Breast epithelium (tissue), 4 donors: ENCODE results near the gene STRAP. TPM values are rescaled to one million over a fixed set of nuclear protein-coding genes. Genes with fewer than 3 reads are reported as not detected.
"Not testable (repeated sequence)": the region's sequence is repeated elsewhere in the genome, so short reads cannot be mapped to it uniquely, and the experiment has no call there.

Source experiments
- DNase-seq, 2 donors: peaks; one replicate each; pipeline ENCODE4 v3.0.0-alpha.2; 2019; ENCODE audit warnings: low spot score in 2 of 2
- H3K27ac ChIP-seq, 2 donors: fragments of 200-600 bp; sonication (generic) in 1 of 2; one replicate each; pipeline ENCODE4 v1.5.1; 2016 to 2019; ENCODE audit warnings: mild to moderate bottlenecking in 1 of 2
- H3K27me3 ChIP-seq, 2 donors: fragments of 200-600 bp; sonication (generic) in 1 of 2; one replicate each; pipeline versions ENCODE4 v1.5.1 to v1.6.0; 2017 to 2019; ENCODE audit warnings: control low read depth in 1 of 2, mild to moderate bottlenecking in 1 of 2
- H3K36me3 ChIP-seq: fragments of 200-600 bp; one replicate; pipeline ENCODE4 v1.5.1; 2019
- H3K4me1 ChIP-seq, 2 donors: fragments of 200-600 bp; sonication (generic); one replicate each; pipeline ENCODE4 v1.5.1; 2016 to 2019; ENCODE audit warnings: control low read depth in 1 of 2
- H3K4me3 ChIP-seq, 3 donors: fragments of 200-600 bp; sonication (generic); 1 replicate in 2 of 3; 2 replicates in 1 of 3; pipeline ENCODE4 v1.5.1; 2016 to 2019; ENCODE audit warnings: mild to moderate bottlenecking in 3 of 3, moderate library complexity in 2 of 3
- H3K9me3 ChIP-seq, 2 donors: fragments of 200-600 bp; sonication (generic) in 1 of 2; one replicate each; pipeline ENCODE4 v1.5.1; 2016 to 2019; ENCODE audit warnings: control low read depth in 1 of 2
- CTCF ChIP-seq, 3 donors: fragments of 450-650 bp; IDR thresholded peaks; one replicate each; pipeline ENCODE4 v1.5.1; 2016 to 2017; ENCODE audit warnings: antibody characterized with exemption in 3 of 3, mild to moderate bottlenecking in 3 of 3, moderate library complexity in 3 of 3
- POLR2A ChIP-seq: fragments of 450-650 bp; IDR thresholded peaks from one replicate; pipeline ENCODE4 v1.6.1; 2016; ENCODE audit warnings: antibody characterized with exemption, mild to moderate bottlenecking, moderate library complexity
- POLR2AphosphoS5 ChIP-seq, 3 donors: sonication (generic); formaldehyde crosslinking; IDR thresholded peaks; one replicate each; pipeline ENCODE4 v1.6.1; 2017; ENCODE audit warnings: antibody characterized with exemption in 3 of 3
- intact Hi-C: fragments of 100-400 bp; cut with DNase I; formaldehyde crosslinking; loops from one replicate; pipeline ENCODE4 v1.15.1; 2023; ENCODE audit warnings: low total_unique reads
- total RNA-seq, 3 donors: library from RNA; depleted of rRNA; stranded (reverse); fragments of >200 nt; gene quantifications; one replicate each; pipeline ENCODE4 v1.1.0, GENCODE V29; 2016

STRAP gene
- total RNA-seq, 3 donors from 2014 or later, result 50.1 to 60.0 (median 50.8) TPM

- Histone ChIP-seq H3K27me3 (no peaks in the 10 kb centered on the region), H3K27ac (no peak overlapping the region), H3K4me1 (no peaks in the 10 kb centered on the region), H3K4me3 (no peak overlapping the region), H3K9me3 (peaks cover 0 to 2% of the 10 kb centered on the region in 2 donors), H3K36me3 (no peaks in the 10 kb centered on the region)
- intact Hi-C loops, result no loop called here
- TF ChIP-seq CTCF (IDR thresholded peaks at IDR 0.05) (no peak), POLR2AphosphoS5 (IDR thresholded peaks at IDR 0.05) (no peak), POLR2A (no peak)
- no peak for DNase-seq
Measured at GRCh38 chr12:15933751-15934150, 51.6 kb downstream of the STRAP start.

- Histone ChIP-seq H3K27ac (no peak overlapping the region), H3K4me1 (no peaks in the 10 kb centered on the region), H3K27me3 (no peaks in the 10 kb centered on the region), H3K9me3 (peaks cover 0 to 11% of the 10 kb centered on the region in 2 donors), H3K36me3 (no peaks in the 10 kb centered on the region), H3K4me3 (no peak overlapping the region)
- intact Hi-C loops, result no loop called here
- DNase-seq, result no peak
- TF ChIP-seq CTCF (IDR thresholded peaks at IDR 0.05), result no peak
- no peak for TF ChIP-seq POLR2AphosphoS5 (IDR thresholded peaks at IDR 0.05)
- TF ChIP-seq POLR2A, result no peak
Measured at GRCh38 chr12:15936751-15937150, 54.6 kb downstream of the STRAP start.

- H3K36me3 ChIP-seq, result no peaks in the 10 kb centered on the region
- peaks cover 0 to 11% of the 10 kb centered on the region in 2 donors for H3K9me3 ChIP-seq
- DNase-seq, result no peak
- H3K4me3 ChIP-seq, result no peak overlapping the region
- intact Hi-C loops, result no loop called here
- H3K27me3 ChIP-seq, result no peaks in the 10 kb centered on the region
- no peak overlapping the region for H3K27ac ChIP-seq
- TF ChIP-seq CTCF (IDR thresholded peaks at IDR 0.05), result no peak
- no peak for TF ChIP-seq POLR2A
- TF ChIP-seq POLR2AphosphoS5 (IDR thresholded peaks at IDR 0.05), result no peak
- H3K4me1 ChIP-seq, result no peaks in the 10 kb centered on the region
Measured at GRCh38 chr12:15937902-15938301, 55.7 kb downstream of the STRAP start.

- H3K27ac ChIP-seq, result no peak overlapping the region
- no peaks in the 10 kb centered on the region for H3K4me1 ChIP-seq
- DNase-seq, result no peak
- peaks cover 0 to 11% of the 10 kb centered on the region in 2 donors for H3K9me3 ChIP-seq
- intact Hi-C loops, result no loop called here
- H3K4me3 ChIP-seq, result no peak overlapping the region
- H3K36me3 ChIP-seq, result no peaks in the 10 kb centered on the region
- no peaks in the 10 kb centered on the region for H3K27me3 ChIP-seq
- TF ChIP-seq POLR2A (no peak), CTCF (IDR thresholded peaks at IDR 0.05) (no peak), POLR2AphosphoS5 (IDR thresholded peaks at IDR 0.05) (no peak)
Measured at GRCh38 chr12:15939111-15939510, 56.9 kb downstream of the STRAP start.

GRCh38 chr12:15942475-15942874 is 60.3 kb downstream of the STRAP start:
- Histone ChIP-seq H3K4me1 (no peaks in the 10 kb centered on the region), H3K9me3 (peaks cover 0 to 11% of the 10 kb centered on the region in 2 donors), H3K27ac (no peak overlapping the region), H3K4me3 (no peak overlapping the region), H3K36me3 (no peaks in the 10 kb centered on the region), H3K27me3 (no peaks in the 10 kb centered on the region)
- no peak for TF ChIP-seq POLR2AphosphoS5 (IDR thresholded peaks at IDR 0.05)
- no peak for TF ChIP-seq POLR2A
- no peak for TF ChIP-seq CTCF (IDR thresholded peaks at IDR 0.05)
- intact Hi-C loops, result no loop called here
- no peak for DNase-seq

- peaks cover 0 to 11% of the 10 kb centered on the region in 2 donors for H3K9me3 ChIP-seq
- H3K27ac ChIP-seq, H3K36me3 ChIP-seq, H3K4me1 ChIP-seq, H3K27me3 ChIP-seq, H3K4me3 ChIP-seq, intact Hi-C loops, DNase-seq: not testable (repeated sequence)
Measured at GRCh38 chr12:15943519-15943918, 61.3 kb downstream of the STRAP start.

- H3K27ac ChIP-seq, H3K9me3 ChIP-seq, intact Hi-C loops, DNase-seq, H3K36me3 ChIP-seq, H3K4me3 ChIP-seq, H3K4me1 ChIP-seq, H3K27me3 ChIP-seq: not testable (repeated sequence)
Measured at GRCh38 chr12:15948461-15948860, 66.3 kb downstream of the STRAP start.
